GM12801 (cell line): ENCODE results near the gene CHST9.

Experiments
- CTCF ChIP-seq: IDR thresholded peaks from one replicate; pipeline ENCODE4 v1.5.1; 2011; ENCODE audit warnings: control low read depth; ENCODE audit not compliant: insufficient read length; ENCODE audit errors: extremely low read depth

Gene CHST9

GRCh38 chr18:27108842-27109241, 76.3 kb downstream of the CHST9 start:
- no peak for TF ChIP-seq CTCF

- TF ChIP-seq CTCF, result no peak
Measured at GRCh38 chr18:27104743-27105142, 80.4 kb downstream of the CHST9 start.

GRCh38 chr18:27094621-27095020, 90.5 kb downstream of the CHST9 start:
- no peak for TF ChIP-seq CTCF

GRCh38 chr18:27081701-27082100, 103.4 kb downstream of the CHST9 start:
- TF ChIP-seq CTCF, result no peak

GRCh38 chr18:27075828-27076227, 109.3 kb downstream of the CHST9 start:
- no peak for TF ChIP-seq CTCF

GRCh38 chr18:27073404-27073830, 111.7 kb downstream of the CHST9 start:
- TF ChIP-seq CTCF, result no peak

GRCh38 chr18:27064673-27065072, 120.4 kb downstream of the CHST9 start:
- no peak for TF ChIP-seq CTCF

GRCh38 chr18:27062802-27063201, 122.3 kb downstream of the CHST9 start:
- TF ChIP-seq CTCF, result no peak
